ENCODE results near the gene PLA2G1B.
"Not testable (repeated sequence)": the region's sequence is repeated elsewhere in the genome, so short reads cannot be mapped to it uniquely, and the experiment has no call there.

DNA sequence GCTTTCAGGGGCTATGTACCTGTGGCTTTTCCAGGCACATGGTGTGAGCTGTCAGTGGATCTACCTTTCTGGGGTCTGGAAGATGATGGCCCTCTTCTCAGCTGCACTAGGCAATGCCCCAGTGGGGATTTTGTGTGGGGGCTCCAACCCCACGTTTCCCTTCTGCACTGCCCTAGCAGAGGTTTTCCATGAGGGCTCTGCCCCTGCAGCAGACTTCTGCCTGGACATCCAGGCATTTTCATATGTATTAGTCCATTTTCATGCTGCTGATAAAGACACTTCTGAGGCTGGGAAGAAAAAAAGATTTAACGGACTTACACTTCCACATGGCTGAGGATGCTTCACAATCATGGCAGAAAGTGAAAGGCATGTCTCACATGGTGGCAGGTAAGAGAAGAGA lies 8.8 kb upstream of the PLA2G1B start:
- TF ChIP-seq, protein P1, sequence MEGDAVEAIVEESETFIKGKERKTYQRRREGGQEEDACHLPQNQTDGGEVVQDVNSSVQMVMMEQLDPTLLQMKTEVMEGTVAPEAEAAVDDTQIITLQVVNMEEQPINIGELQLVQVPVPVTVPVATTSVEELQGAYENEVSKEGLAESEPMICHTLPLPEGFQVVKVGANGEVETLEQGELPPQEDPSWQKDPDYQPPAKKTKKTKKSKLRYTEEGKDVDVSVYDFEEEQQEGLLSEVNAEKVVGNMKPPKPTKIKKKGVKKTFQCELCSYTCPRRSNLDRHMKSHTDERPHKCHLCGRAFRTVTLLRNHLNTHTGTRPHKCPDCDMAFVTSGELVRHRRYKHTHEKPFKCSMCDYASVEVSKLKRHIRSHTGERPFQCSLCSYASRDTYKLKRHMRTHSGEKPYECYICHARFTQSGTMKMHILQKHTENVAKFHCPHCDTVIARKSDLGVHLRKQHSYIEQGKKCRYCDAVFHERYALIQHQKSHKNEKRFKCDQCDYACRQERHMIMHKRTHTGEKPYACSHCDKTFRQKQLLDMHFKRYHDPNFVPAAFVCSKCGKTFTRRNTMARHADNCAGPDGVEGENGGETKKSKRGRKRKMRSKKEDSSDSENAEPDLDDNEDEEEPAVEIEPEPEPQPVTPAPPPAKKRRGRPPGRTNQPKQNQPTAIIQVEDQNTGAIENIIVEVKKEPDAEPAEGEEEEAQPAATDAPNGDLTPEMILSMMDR (IDR thresholded peaks at IDR 0.05 in 8 of 11, conservative IDR thresholded peaks at IDR 0.05 in 3 of 11), result not testable (repeated sequence)
- not testable (repeated sequence) for TF ChIP-seq POLR2AphosphoS5, POLR2A (IDR thresholded peaks at IDR 0.05)
